HepG2 (cell line): ENCODE results near the gene ILKAP. TPM values are rescaled to one million over a fixed set of nuclear protein-coding genes. Genes with fewer than 3 reads are reported as not detected.

Experiments
- CENPX ChIP-seq: sonication (generic); formaldehyde crosslinking; IDR thresholded peaks from 2 replicates; pipeline ENCODE4 v1.9.0; 2021; ENCODE audit warnings: mild to moderate bottlenecking, missing genetic modification reagents, moderate library complexity
- CTCF ChIP-seq: sonication (generic); formaldehyde crosslinking; IDR thresholded peaks from 2 replicates; pipeline ENCODE4 v1.5.0; 2020; ENCODE audit warnings: mild to moderate bottlenecking, missing genetic modification reagents, moderate library complexity
- E2F5 ChIP-seq: sonication (generic); formaldehyde crosslinking; conservative IDR thresholded peaks from 2 replicates; pipeline ENCODE4 v1.4.0; 2020; ENCODE audit warnings: missing genetic modification reagents
- ETV6 ChIP-seq: sonication (generic); formaldehyde crosslinking; conservative IDR thresholded peaks from 2 replicates; pipeline ENCODE4 v1.4.0; 2020; ENCODE audit warnings: missing genetic modification reagents
- HNF1A ChIP-seq, 2 experiments: sonication (generic) in 1 of 2; formaldehyde crosslinking in 1 of 2; IDR thresholded peaks; 2 replicates each; pipeline versions ENCODE4 v1.4.0 to v1.6.1; 2016 to 2020; ENCODE audit warnings: borderline replicate concordance in 1 of 2, low read depth in 1 of 2, mild to moderate bottlenecking in 1 of 2, missing genetic modification reagents in 1 of 2
- SIN3A ChIP-seq: IDR thresholded peaks from 2 replicates; pipeline ENCODE4 v1.6.1; 2011; ENCODE audit warnings: low read depth, mild to moderate bottlenecking, control low read depth, low read length, borderline replicate concordance
- SNAPC2 ChIP-seq: sonication (generic); formaldehyde crosslinking; IDR thresholded peaks from 2 replicates; pipeline ENCODE4 v1.8.1; 2022; ENCODE audit warnings: mild to moderate bottlenecking, missing genetic modification reagents
- ZNF792 ChIP-seq: IDR thresholded peaks from 2 replicates; pipeline ENCODE4 v1.6.1; 2016
- polyA plus RNA-seq, 8 experiments: library from polyadenylated mRNA; depleted of rRNA in 3 of 8; stranded (reverse) in 7 of 8; unstranded in 1 of 8; fragments of >200 nt; fragmentation: Illumina TruSeq in 4 of 8; extraction: Trizol in 4 of 8; gene quantifications; 2 replicates each; pipeline versions ENCODE4 v1.2.1 to v1.2.3, GENCODE V29; 2011 to 2016; ENCODE audit warnings: low read depth in 4 of 8, missing spikeins in 1 of 8, mixed read lengths in 1 of 8; ENCODE audit not compliant: insufficient read depth in 1 of 8
- total RNA-seq, 5 experiments: library from RNA; depleted of rRNA; stranded (reverse); fragments of >200 nt; fragmentation: Illumina TruSeq; extraction: Trizol; gene quantifications; 2 replicates each; pipeline ENCODE4 v1.2.3, GENCODE V29; 2016; ENCODE audit warnings: low read depth in 1 of 5
- TF ChIP-seq, protein P1 (sequence below): sonication (generic); formaldehyde crosslinking; IDR thresholded peaks from 2 replicates; pipeline ENCODE4 v1.4.0; 2020; ENCODE audit warnings: missing genetic modification reagents
- TF ChIP-seq, protein P2 (sequence below): sonication (generic); formaldehyde crosslinking; IDR thresholded peaks from 2 replicates; pipeline ENCODE4 v1.8.0; 2022; ENCODE audit warnings: missing genetic modification reagents, mild to moderate bottlenecking, inconsistent platforms, borderline replicate concordance

ILKAP gene
- total and polyA plus RNA-seq, 2 of the 13 experiments (the other 11 are each of a cell fraction or from before 2014, with no cell fraction given) = 29.6 to 33.1 TPM

- TF ChIP-seq E2F5 (CRISPR knock-in tag) = peak; percentile 87
- TF ChIP-seq ZNF792 (CRISPR knock-in tag) = peak; percentile 97
- TF ChIP-seq SNAPC2 (CRISPR knock-in tag) = peak; percentile 85; the same call in 1 of the 2 replicates
- peak; percentile 48 for TF ChIP-seq CTCF
- TF ChIP-seq HNF1A (IDR thresholded peaks at IDR 0.05; ENCODE audit: low read depth) = no peak
- TF ChIP-seq HNF1A (CRISPR knock-in tag; IDR thresholded peaks at IDR 0.05; ENCODE audit: borderline replicate concordance) = no peak; the same call in none of the 2 replicates
- TF ChIP-seq, protein P1, sequence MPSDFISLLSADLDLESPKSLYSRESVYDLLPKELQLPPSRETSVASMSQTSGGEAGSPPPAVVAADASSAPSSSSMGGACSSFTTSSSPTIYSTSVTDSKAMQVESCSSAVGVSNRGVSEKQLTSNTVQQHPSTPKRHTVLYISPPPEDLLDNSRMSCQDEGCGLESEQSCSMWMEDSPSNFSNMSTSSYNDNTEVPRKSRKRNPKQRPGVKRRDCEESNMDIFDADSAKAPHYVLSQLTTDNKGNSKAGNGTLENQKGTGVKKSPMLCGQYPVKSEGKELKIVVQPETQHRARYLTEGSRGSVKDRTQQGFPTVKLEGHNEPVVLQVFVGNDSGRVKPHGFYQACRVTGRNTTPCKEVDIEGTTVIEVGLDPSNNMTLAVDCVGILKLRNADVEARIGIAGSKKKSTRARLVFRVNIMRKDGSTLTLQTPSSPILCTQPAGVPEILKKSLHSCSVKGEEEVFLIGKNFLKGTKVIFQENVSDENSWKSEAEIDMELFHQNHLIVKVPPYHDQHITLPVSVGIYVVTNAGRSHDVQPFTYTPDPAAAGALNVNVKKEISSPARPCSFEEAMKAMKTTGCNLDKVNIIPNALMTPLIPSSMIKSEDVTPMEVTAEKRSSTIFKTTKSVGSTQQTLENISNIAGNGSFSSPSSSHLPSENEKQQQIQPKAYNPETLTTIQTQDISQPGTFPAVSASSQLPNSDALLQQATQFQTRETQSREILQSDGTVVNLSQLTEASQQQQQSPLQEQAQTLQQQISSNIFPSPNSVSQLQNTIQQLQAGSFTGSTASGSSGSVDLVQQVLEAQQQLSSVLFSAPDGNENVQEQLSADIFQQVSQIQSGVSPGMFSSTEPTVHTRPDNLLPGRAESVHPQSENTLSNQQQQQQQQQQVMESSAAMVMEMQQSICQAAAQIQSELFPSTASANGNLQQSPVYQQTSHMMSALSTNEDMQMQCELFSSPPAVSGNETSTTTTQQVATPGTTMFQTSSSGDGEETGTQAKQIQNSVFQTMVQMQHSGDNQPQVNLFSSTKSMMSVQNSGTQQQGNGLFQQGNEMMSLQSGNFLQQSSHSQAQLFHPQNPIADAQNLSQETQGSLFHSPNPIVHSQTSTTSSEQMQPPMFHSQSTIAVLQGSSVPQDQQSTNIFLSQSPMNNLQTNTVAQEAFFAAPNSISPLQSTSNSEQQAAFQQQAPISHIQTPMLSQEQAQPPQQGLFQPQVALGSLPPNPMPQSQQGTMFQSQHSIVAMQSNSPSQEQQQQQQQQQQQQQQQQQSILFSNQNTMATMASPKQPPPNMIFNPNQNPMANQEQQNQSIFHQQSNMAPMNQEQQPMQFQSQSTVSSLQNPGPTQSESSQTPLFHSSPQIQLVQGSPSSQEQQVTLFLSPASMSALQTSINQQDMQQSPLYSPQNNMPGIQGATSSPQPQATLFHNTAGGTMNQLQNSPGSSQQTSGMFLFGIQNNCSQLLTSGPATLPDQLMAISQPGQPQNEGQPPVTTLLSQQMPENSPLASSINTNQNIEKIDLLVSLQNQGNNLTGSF (CRISPR knock-in tag) = peak; percentile 100
- TF ChIP-seq ETV6 = peak; percentile 94
- TF ChIP-seq, protein P2, sequence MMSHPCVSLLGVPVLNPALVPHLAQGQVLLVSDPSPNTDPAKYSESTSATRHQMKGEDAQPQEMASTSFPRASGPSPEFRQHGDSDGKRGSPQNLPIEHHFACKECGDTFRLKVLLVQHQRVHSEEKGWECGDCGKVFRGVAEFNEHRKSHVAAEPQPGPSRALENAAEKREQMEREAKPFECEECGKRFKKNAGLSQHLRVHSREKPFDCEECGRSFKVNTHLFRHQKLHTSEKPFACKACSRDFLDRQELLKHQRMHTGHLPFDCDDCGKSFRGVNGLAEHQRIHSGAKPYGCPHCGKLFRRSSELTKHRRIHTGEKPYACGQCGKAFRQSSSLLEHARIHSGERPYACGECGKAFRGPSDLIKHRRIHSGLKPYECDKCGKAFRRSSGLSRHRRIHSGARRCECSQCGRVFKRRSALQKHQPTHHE (CRISPR knock-in tag) = peak; percentile 97
- TF ChIP-seq CENPX = no peak
- TF ChIP-seq SIN3A = no peak
Observed at GRCh38 chr2:238238766-238239542, 35.5 kb upstream of the ILKAP start (continued).
